GM06990 (cell line): ENCODE measurements around the gene CST4.
"Not testable (repeated sequence)": the region's sequence is repeated elsewhere in the genome, so short reads cannot be mapped to it uniquely, and the experiment has no call there.

Experiments
- DNase-seq: peaks from one replicate; pipeline ENCODE4 v3.0.0-alpha.2; 2011; ENCODE audit not compliant: insufficient read length; ENCODE audit errors: extremely low read depth
- H3K27me3 ChIP-seq: replicated peaks from 2 replicates; pipeline ENCODE4 v1.6.0; 2011; ENCODE audit warnings: low read length; ENCODE audit not compliant: control insufficient read depth, insufficient read depth
- H3K36me3 ChIP-seq: 2 replicates; pipeline ENCODE4 v1.5.1; 2011; ENCODE audit warnings: low read length; ENCODE audit not compliant: control insufficient read depth, insufficient read depth
- H3K4me3 ChIP-seq: replicated peaks from 2 replicates; pipeline ENCODE4 v1.5.1; 2011; ENCODE audit warnings: low read depth, mild to moderate bottlenecking, control low read depth, low read length
- CTCF ChIP-seq: IDR thresholded peaks from 2 replicates; pipeline ENCODE4 v1.5.1; 2011; ENCODE audit warnings: low read length, control low read depth, mild to moderate bottlenecking, inconsistent platforms; ENCODE audit not compliant: insufficient read depth, poor library complexity, severe bottlenecking

The CST4 gene

DNA sequence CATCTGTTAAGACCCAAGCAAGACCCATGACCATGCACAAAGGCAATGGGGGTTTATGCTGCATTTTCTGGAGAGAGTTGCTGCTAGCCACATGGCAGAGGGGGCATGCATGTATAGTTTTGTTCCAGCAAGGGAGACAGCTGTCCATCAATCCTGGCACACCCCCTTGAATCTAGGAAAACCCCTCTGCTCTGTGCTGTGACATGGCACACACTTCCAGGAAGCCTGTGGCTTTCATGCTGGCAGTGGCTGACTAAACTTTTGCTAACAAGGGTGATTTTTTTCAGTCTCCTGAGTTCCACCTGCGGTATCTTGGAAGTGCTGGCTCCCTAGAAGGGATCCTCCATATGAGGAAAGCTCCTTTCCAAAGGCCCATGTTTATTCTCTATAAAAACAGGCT is 9.1 kb upstream of the CST4 start:
- no peaks in the 10 kb centered on the region for H3K27me3 ChIP-seq
- no peaks in the 10 kb centered on the region for H3K36me3 ChIP-seq
- no peak for DNase-seq
- TF ChIP-seq CTCF = no peak
- no peak overlapping the region for H3K4me3 ChIP-seq

GRCh38 chr20:23695068-23695395 is 6.2 kb upstream of the CST4 start:
- H3K36me3 ChIP-seq, H3K27me3 ChIP-seq, DNase-seq, H3K4me3 ChIP-seq: not testable (repeated sequence)

- not testable (repeated sequence) for H3K4me3 ChIP-seq, H3K27me3 ChIP-seq, H3K36me3 ChIP-seq, DNase-seq
Measured at GRCh38 chr20:23694178-23695067, 5.6 kb upstream of the CST4 start.

DNA sequence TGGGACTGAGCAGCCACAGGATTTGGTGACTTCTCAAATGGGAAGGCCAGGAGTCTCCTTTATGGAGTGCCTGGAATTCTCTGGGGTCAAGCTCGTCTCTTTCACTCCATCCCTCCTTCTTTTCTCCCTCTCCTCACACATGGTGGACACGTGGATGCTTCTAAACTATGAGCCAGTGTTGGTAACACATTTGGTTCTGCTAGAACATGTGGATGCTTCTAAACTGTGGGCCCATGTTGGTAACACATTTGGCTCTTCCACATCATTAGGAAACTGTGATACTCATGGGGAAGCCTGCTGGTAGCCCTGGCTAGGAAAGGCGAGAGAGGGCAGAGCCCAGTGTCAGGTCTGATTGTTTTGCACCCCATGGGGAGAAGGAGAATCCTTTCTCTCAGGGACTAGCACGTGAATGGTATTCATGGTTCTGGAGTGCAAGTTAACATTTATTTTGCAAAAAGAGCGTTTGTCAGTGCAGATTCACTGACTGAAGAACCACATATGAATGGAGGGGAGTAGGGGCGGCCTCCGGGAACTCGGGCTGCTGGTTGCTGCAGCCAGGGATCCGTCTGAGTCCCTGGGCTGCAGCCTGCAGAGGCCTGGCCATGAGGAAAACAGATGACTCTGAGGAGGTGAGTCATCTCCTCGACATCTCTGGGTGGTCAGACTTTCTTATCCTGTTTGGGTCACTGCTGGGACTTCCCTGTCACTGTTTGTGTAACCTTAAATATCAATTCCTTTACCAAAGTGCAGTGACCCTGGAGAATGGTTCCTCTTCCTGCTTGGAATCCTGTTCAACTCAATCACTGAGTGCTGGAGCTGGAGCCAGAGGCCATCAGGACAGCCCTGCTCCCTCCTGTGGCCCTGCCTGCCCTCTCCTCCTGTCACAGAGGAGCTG is 4.1 kb upstream of the CST4 start:
- H3K36me3 ChIP-seq, DNase-seq, H3K4me3 ChIP-seq, H3K27me3 ChIP-seq: not testable (repeated sequence)

- H3K4me3 ChIP-seq = no peak overlapping the region
- TF ChIP-seq CTCF = no peak
- H3K36me3 ChIP-seq = no peaks in the 10 kb centered on the region
- no peaks in the 10 kb centered on the region for H3K27me3 ChIP-seq
- DNase-seq = no peak
Measured at GRCh38 chr20:23691675-23692074, 2.8 kb upstream of the CST4 start.

DNA sequence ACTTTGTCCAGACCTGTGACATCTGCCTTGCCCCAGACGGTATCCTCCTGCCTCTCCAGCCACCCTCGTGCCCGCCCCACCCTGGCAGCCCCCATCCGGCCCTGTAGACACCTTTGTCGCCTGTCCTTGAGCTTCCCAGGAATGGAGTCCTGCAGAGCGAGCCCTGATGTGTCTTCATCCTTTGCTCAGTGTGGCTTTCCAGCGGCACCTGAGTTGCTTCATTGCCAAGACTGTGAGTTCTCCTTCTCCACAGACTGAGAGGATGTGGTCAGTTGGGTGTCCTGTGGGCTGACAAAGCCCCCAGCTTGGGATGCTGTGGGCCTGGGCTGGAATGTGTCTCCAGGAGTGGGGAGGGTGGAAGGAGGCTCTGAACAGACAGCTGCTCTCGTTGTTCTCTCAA is 1.7 kb upstream of the CST4 start:
- no peaks in the 10 kb centered on the region for H3K27me3 ChIP-seq
- H3K36me3 ChIP-seq = no peaks in the 10 kb centered on the region
- DNase-seq = no peak
- no peak for TF ChIP-seq CTCF
- H3K4me3 ChIP-seq = no peak overlapping the region

GRCh38 chr20:23689399-23689690 is 507 bp upstream of the CST4 start:
- DNase-seq = no peak
- no peaks in the 10 kb centered on the region for H3K27me3 ChIP-seq
- TF ChIP-seq CTCF = no peak
- H3K36me3 ChIP-seq = no peaks in the 10 kb centered on the region
- H3K4me3 ChIP-seq = no peak overlapping the region
